A673 (cell line): Measurements from ENCODE around the gene MAPKAPK5. TPM values are rescaled to one million over a fixed set of nuclear protein-coding genes. Genes with fewer than 3 reads are reported as not detected.
"Not testable (repeated sequence)": the region's sequence is repeated elsewhere in the genome, so short reads cannot be mapped to it uniquely, and the experiment has no call there.

ENCODE experiments used
- BruUV-seq: library from RNA; stranded (reverse); fragments of 400-500 nt; replicated peaks from 2 replicates; lab custom pipeline; 2021; lab: Mats Ljungman, UMichigan
- CTCF ChIA-PET: fragments of 300-600 bp; sonication (Branson Sonifier 250); formaldehyde crosslinking; loops from one replicate; lab custom pipeline; 2022; ENCODE audit warnings: antibody characterized with exemption; lab: Charles Lee
- POLR2A ChIA-PET: fragments of 300-600 bp; sonication (Branson Sonifier 250); formaldehyde crosslinking; loops from one replicate; lab custom pipeline; 2022; ENCODE audit warnings: antibody characterized with exemption; ENCODE audit not compliant: low non-redundant PET; lab: Charles Lee
- DNase-seq: peaks from one replicate; pipeline ENCODE4 v3.0.0-alpha.2; 2015; ENCODE audit warnings: low spot score
- H3K27ac ChIP-seq: fragments of 200-600 bp; sonication (generic); 2 replicates; pipeline ENCODE4 v1.5.1; 2016; ENCODE audit warnings: mixed run types, low read depth, mild to moderate bottlenecking, mixed read lengths, antibody characterized with exemption, low read length; ENCODE audit not compliant: poor library complexity, severe bottlenecking
- H3K27me3 ChIP-seq: fragments of 200-600 bp; sonication (generic); replicated peaks from 2 replicates; pipeline ENCODE4 v1.6.1; 2017; ENCODE audit warnings: mixed run types, low read depth, mild to moderate bottlenecking, mixed read lengths, antibody characterized with exemption, low read length; ENCODE audit not compliant: insufficient read depth, poor library complexity
- H3K36me3 ChIP-seq: fragments of 200-600 bp; sonication (generic); 2 replicates; pipeline ENCODE4 v1.6.1; 2016; ENCODE audit warnings: mixed run types, mild to moderate bottlenecking, mixed read lengths, antibody characterized with exemption, low read length; ENCODE audit not compliant: insufficient read depth, poor library complexity, severe bottlenecking
- H3K4me1 ChIP-seq: fragments of 200-600 bp; sonication (generic); 2 replicates; pipeline ENCODE4 v1.6.1; 2017; ENCODE audit warnings: mixed run types, mild to moderate bottlenecking, mixed read lengths, antibody characterized with exemption, low read length; ENCODE audit not compliant: insufficient read depth, poor library complexity, severe bottlenecking
- H3K4me3 ChIP-seq: fragments of 200-600 bp; sonication (generic); 2 replicates; pipeline ENCODE4 v1.5.1; 2016; ENCODE audit warnings: low read depth, mixed run types, mild to moderate bottlenecking, mixed read lengths, low read length; ENCODE audit not compliant: poor library complexity, severe bottlenecking
- H3K9me3 ChIP-seq: fragments of 200-600 bp; sonication (generic); 2 replicates; pipeline ENCODE4 v1.6.1; 2016; ENCODE audit warnings: mixed run types, low read depth, mild to moderate bottlenecking, mixed read lengths, antibody characterized with exemption, low read length; ENCODE audit not compliant: poor library complexity, severe bottlenecking
- EZH2 ChIP-seq: fragments of 200-600 bp; sonication (generic); IDR thresholded peaks from 2 replicates; pipeline ENCODE4 v1.6.1; 2017; ENCODE audit warnings: borderline replicate concordance, low read depth, mild to moderate bottlenecking, mixed read lengths, antibody characterized with exemption, low read length; ENCODE audit not compliant: poor library complexity, severe bottlenecking
- intact Hi-C: fragments of 100-400 bp; cut with micrococcal nuclease; formaldehyde crosslinking; loops from one replicate; pipeline ENCODE4 v1.10.0; 2022; ENCODE audit not compliant: unreplicated experiment
- total RNA-seq: library from RNA; stranded (reverse); gene quantifications from 2 replicates; pipeline ENCODE4 v1.2.3, GENCODE V29; 2021
- TF ChIP-seq, protein P1 (sequence below): fragments of 300-800, 200-600 bp; sonication (generic); conservative IDR thresholded peaks from 2 replicates; pipeline ENCODE4 v1.5.1; 2017; ENCODE audit warnings: low read depth, mild to moderate bottlenecking, antibody characterized with exemption, low read length, moderate library complexity, mixed read lengths

The MAPKAPK5 gene
- total RNA-seq, 1 experiment from 2014 or later: 67.4 TPM

GRCh38 chr12:111816065-111816615 is 25.9 kb upstream of the MAPKAPK5 start:
- DNase-seq: no peak
- no peaks in the 10 kb centered on the region for H3K9me3 ChIP-seq
- H3K27ac ChIP-seq: no peak overlapping the region
- intact Hi-C loops: loop anchor here (10.0 kb wide), 1 partner anchor 481 kb away; no protein-coding TSS in a partner anchor
- ChIA-PET POLR2A (no interaction called here), CTCF (interaction anchor here (0.6 kb wide), 1 partner anchor 27 kb away, joined by 4 read pairs; no protein-coding TSS in a partner anchor)
- H3K27me3 ChIP-seq: no peaks in the 10 kb centered on the region
- TF ChIP-seq, protein P1, sequence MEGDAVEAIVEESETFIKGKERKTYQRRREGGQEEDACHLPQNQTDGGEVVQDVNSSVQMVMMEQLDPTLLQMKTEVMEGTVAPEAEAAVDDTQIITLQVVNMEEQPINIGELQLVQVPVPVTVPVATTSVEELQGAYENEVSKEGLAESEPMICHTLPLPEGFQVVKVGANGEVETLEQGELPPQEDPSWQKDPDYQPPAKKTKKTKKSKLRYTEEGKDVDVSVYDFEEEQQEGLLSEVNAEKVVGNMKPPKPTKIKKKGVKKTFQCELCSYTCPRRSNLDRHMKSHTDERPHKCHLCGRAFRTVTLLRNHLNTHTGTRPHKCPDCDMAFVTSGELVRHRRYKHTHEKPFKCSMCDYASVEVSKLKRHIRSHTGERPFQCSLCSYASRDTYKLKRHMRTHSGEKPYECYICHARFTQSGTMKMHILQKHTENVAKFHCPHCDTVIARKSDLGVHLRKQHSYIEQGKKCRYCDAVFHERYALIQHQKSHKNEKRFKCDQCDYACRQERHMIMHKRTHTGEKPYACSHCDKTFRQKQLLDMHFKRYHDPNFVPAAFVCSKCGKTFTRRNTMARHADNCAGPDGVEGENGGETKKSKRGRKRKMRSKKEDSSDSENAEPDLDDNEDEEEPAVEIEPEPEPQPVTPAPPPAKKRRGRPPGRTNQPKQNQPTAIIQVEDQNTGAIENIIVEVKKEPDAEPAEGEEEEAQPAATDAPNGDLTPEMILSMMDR: no peak
- no peak for TF ChIP-seq EZH2
- BruUV-seq: no TSS peak
- no peaks in the 10 kb centered on the region for H3K36me3 ChIP-seq
- H3K4me3 ChIP-seq: no peak overlapping the region
- no peaks in the 10 kb centered on the region for H3K4me1 ChIP-seq

DNA sequence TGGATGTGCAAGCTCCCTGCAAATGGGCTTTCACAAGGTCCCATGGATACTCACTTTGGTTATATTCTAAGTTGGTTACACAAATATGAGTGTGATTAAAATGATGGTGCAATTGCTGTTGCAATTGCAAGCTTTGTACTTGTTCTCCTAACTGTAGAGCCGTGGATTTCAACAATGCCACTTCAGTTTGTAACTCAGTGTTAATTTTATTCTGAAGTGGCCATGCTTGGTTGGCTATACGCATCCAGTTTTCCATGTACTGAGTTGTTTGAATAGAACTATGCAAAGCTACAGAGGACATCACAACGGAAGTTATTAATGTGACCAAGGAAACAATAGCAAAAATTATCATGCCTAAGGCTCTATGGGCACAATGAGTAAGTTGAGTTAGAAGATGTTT is 25.1 kb upstream of the MAPKAPK5 start:
- H3K9me3 ChIP-seq, H3K4me1 ChIP-seq, H3K27ac ChIP-seq, BruUV-seq, H3K36me3 ChIP-seq, H3K27me3 ChIP-seq, DNase-seq, POLR2A ChIA-PET, H3K4me3 ChIP-seq: not testable (repeated sequence)
- intact Hi-C loops: loop anchor here (10.0 kb wide), 1 partner anchor 482 kb away; no protein-coding TSS in a partner anchor
- CTCF ChIA-PET: interaction anchor here (0.6 kb wide), 1 partner anchor 27 kb away, joined by 4 read pairs; no protein-coding TSS in a partner anchor

DNA sequence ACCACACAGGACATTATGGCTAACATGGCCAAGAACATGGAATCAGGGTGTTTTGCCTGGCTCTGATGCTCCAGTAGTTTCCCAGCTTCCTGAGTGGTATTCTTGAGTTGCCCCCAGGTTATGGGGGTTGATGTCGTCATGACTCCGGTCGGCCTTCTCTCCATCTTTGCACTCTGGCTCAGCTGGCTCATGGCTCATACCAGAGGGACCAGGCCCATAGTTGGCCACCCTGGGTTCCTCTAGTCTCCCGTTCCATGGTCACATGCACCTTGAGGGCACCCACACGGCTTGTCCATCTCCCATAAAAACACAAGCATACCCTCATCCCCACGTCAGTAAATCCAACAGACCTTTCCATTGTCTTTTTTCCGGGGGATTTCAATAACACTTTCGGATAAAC is 23.7 kb upstream of the MAPKAPK5 start:
- intact Hi-C loops: loop anchor here (10.0 kb wide), 1 partner anchor 484 kb away; no protein-coding TSS in a partner anchor
- Histone ChIP-seq H3K27ac (no peak overlapping the region), H3K9me3 (no peaks in the 10 kb centered on the region), H3K4me3 (no peak overlapping the region), H3K4me1 (no peaks in the 10 kb centered on the region), H3K36me3 (no peaks in the 10 kb centered on the region), H3K27me3 (no peaks in the 10 kb centered on the region)
- CTCF ChIA-PET: no interaction called here
- TF ChIP-seq, protein P1: no peak
- TF ChIP-seq EZH2: no peak
- no TSS peak for BruUV-seq
- POLR2A ChIA-PET: no interaction called here
- DNase-seq: no peak
